Measurements from ENCODE around the gene CCDC124.
"Not testable (repeated sequence)": the region's sequence is repeated elsewhere in the genome, so short reads cannot be mapped to it uniquely, and the experiment has no call there.

The CCDC124 gene

DNA sequence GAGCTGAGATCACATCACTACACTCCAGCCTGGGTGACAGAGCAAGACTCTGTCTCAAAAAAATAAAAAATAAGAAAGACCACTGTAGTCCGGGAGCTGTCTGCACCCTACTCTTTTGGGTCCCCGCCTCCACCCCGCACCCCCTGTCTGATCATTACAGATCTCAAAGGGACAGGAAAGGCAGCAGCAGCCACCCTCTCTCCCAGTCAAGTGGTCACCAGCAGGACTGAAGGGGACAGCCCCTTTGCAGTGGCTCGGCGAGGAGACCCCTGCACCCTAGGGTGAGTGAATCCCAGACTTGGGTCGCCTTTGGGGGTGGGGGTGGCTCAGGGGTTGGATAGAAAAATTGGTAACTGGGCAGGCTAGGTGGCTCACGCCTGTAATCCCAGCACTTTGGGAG is 21.6 kb downstream of the CCDC124 start:
- no peak for DNase-seq

- no peak for DNase-seq
Measured at GRCh38 chr19:17957149-17957849, 24.5 kb downstream of the CCDC124 start.

- DNase-seq: no peak
Measured at GRCh38 chr19:17957885-17958284, 25.1 kb downstream of the CCDC124 start.

- DNase-seq: no peak
Measured at GRCh38 chr19:17963936-17964691, 31.3 kb downstream of the CCDC124 start.

- no peak for DNase-seq
Measured at GRCh38 chr19:17965370-17966128, 32.7 kb downstream of the CCDC124 start.

- DNase-seq: no peak
Measured at GRCh38 chr19:17966129-17966483, 33.3 kb downstream of the CCDC124 start.

DNA sequence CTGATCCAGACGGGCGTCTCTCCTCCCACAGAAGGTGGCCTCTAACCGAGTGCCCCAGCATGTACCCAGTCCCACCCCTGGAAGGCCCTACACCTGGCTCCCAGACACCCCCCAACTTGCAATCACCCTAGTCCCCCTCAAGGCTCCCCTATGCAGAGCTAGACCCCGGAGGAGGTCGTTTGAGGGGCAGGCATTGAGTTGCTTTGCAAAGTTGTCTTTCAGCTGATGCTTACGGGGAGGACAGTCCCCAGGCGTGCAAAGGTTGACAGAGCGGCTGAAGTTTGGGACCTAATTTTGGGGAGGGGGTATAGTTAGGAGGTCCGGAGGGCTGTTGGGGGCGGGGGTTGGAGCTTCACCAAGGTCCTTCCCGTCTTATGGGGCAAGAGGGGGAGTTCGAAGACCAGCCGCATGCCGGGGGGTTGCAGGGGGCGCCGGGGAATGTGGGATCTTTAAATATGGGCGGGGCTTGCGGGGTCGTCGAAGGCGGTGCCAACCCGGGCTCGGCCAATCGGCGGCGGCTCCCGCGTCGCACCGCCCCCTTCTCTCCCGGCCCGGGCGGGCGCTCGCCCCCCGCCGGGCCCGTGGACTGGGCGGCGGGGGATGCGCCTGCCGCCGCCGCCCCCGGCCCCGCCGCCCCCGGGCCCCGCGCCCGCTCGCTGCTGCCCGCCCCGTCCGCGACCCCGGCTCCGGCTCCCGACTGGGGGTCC is 33.9 kb downstream of the CCDC124 start, which contains the start of gene KCNN1:
Gene KCNN1 (plus strand): TSS at position 558 of the 707 bp plus-strand sequence. CDS start 6,782 bp downstream, outside the sequence.
- DNase-seq: no peak

DNA sequence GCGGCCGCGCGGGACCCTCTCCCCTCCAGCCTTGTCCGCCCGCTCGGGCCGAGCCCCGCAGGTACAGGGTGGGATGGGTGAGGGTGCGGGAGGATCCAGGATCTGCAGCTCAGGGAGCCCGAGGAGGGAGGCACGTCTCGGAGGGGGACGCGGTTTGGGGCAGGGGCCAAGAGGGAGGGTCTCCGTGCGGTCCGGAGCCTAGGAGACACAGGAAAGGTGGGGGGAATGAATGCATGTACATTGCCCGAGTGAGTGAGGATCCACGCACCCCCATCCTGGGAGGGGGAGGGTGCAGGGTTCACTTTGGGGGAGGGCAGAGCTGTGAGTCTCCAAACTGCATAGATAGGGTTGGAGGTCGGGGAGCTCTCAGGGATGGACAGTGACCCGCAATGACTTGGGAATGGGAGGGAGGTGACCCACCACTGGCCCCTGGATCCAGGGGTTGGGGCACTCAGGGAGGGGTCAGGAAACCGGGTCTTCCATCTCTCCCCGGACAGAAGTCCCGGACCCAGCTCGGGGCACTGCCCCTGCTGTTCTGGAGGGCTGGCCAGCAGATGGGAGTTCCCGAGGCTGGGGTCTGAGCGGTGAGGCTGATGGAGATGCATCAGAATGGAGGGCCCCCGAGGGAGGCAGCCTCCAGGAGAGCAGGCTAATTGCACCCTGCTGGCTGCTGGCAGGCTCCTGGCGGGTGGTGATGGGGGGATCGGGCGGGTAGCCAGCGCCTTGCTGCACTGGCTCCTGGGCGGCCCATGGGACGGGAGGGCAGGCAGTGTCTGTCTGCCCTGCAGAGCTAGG is 34.6 kb downstream of the CCDC124 start:
- DNase-seq: no peak

DNA sequence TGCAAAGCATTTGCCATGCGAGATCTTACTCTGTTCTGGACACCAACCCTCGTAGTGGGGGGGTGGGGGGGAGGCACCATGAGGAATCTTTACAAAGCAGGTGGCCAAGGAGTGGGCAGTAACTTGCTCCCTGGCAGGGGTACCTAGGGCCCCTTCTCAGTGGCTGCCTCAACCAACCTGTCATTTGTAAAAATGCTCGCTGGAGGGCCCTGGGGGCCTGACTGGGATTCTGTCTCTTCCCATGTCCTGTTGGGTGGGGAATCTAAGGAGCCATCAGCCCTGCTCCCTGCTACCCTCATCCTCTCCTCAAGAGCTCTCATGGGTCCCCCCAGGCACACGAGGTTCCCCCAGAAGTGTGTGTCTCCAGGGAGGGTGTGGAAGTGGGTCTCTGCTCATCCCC is 35.5 kb downstream of the CCDC124 start:
- DNase-seq: no peak

GRCh38 chr19:17969096-17969792 is 36.4 kb downstream of the CCDC124 start:
- no peak for DNase-seq

GRCh38 chr19:17972230-17972629 is 39.4 kb downstream of the CCDC124 start:
- no peak for DNase-seq

- no peak for DNase-seq
Measured at GRCh38 chr19:17973759-17974158, 40.9 kb downstream of the CCDC124 start.

- DNase-seq: no peak
Measured at GRCh38 chr19:17974551-17974950, 41.7 kb downstream of the CCDC124 start.

DNA sequence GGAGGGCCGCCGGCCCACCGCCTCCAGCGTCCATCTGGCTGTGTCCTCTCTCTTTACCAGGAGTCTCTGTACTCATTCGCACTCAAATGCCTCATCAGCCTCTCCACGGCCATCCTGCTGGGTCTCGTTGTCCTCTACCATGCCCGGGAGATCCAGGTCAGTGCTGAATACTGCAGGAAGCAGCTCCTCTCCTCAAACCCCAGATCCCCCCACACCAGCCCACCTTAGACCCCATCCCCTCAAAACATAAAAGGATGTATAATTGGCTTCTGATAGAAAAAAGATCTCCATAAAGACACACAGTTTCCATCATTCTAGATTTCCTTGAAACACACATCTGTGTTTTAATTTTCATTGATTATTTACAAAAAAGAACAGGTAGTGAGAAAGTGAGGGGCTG is 42.2 kb downstream of the CCDC124 start:
- no peak for DNase-seq

DNA sequence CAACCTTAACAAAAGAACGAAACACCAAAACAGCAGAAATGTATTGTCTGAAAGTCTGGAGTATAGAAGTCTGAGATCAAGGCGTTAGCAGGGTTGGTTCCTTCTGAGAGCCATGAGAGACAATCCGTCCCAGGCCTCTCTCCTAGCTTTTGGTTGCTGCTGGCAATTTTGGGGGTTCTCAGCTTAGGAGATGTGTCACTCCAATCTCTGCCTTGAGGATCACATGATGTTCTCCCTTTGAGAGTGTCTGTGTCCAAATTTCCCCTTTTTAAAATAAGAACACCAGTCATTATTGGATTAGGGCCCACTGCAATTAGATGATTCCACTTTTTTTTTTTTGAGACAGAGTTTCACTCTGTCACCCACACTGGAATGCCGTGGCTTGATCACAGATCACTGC is 44.2 kb downstream of the CCDC124 start:
- DNase-seq: no peak

GRCh38 chr19:17977488-17977887 is 44.7 kb downstream of the CCDC124 start:
- no peak for DNase-seq

DNA sequence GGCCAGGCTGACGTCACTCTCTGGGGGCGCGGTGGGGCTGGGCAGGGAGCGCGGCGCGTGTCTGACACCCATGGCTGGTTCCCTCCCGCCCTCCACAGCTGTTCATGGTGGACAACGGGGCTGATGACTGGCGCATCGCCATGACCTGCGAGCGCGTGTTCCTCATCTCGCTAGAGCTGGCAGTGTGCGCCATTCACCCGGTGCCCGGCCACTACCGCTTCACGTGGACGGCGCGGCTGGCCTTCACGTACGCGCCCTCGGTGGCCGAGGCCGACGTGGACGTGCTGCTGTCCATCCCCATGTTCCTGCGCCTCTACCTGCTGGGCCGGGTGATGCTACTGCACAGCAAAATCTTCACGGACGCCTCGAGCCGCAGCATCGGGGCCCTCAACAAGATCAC is 48.8 kb downstream of the CCDC124 start:
- no peak for DNase-seq

DNA sequence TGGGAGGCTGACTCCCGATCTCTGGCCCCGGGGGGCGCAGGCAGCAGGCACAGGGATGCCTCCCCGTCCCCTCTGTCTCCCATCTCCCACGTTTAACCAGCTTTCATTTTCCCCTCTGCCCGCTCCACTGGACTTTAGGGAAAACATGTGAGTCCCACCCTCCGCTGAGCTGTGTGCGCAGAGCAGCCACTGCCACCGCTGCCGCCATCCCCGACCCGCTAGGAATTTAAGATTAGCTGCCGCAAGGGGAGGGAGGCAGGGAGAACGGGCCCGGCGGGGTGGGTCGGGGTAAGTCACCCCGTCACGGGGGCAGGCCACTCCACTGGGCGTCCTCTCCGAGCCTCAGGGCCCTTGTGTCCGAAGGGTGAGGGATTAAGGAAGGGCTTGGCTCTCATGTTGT is 49.6 kb downstream of the CCDC124 start:
- no peak for DNase-seq

DNA sequence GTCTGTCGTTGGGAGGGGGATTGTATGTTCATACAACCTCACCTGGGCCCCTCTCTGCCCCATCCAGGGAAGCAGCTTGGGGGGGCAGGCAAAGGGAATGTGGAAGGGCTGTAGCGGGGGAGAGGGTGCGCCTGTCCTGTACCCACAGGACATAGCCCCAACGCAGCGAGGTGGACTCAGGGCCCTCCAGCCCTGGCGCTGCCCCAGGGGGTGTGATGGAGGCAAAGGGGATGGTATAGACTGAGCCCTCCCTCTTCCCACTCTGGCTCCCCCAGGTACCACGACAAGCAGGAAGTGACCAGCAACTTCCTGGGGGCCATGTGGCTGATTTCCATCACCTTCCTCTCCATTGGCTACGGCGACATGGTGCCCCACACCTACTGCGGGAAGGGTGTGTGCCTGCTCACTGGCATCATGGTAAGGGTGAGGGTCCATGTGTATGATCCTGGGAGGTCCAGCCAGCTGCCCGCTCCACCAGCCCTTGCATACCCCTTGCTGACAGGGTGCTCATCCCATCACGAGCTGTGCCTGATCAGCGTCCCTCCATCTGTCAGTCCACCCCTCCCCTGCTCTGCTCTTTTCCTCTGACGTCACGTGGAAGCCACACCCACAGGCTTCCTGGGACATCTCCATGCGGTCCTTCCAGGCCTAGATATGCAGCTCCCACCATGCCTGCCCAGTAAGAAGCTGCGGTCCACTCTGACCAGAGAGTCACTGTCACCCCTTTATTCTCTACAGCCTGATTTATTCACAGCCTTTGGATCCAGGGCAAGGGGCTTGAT is 52.4 kb downstream of the CCDC124 start:
- no peak for DNase-seq

DNA sequence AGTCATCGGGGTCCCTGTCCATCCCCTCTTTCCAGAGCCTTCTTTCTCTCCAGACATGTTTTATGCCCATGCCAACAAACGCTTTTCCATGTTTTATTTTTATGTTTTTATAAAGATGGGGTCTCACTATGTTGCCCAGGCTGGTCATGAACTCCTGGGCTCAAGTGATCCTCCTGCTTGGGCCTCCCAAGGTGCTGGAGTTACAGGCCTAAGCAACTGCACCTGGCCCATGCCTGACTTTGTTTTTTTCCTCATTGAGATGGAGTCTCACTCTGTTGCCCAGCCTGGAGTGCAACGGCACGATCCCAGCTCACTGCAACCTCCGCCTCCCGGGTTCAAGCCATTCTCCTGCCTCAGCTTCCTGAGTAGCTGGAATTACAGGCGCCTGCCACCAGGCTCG is 53.8 kb downstream of the CCDC124 start:
- not testable (repeated sequence) for DNase-seq

DNA sequence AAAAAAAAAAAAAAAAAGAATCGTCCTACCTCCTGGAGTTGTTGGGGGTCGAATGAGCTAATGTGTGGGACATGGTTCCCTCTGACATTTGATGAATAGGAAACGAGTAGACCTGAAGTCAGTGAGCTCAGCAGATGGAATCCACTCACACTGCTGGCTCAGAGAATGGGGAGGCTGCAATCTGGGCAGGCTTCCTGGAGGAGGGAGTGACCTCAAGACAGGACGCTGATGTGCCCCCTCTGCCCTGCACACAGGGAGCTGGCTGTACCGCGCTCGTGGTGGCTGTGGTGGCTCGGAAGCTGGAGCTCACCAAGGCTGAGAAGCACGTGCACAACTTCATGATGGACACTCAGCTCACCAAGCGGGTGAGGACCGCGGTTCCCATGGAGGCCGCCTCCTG is 55.3 kb downstream of the CCDC124 start:
- no peak for DNase-seq
